Measurements from ENCODE around the gene TEX29. TPM values are rescaled to one million over a fixed set of nuclear protein-coding genes. Genes with fewer than 3 reads are reported as not detected.

TEX29 gene
- total RNA-seq, 4 donors from 2014 or later: 2.4 TPM; not detected in 3

DNA sequence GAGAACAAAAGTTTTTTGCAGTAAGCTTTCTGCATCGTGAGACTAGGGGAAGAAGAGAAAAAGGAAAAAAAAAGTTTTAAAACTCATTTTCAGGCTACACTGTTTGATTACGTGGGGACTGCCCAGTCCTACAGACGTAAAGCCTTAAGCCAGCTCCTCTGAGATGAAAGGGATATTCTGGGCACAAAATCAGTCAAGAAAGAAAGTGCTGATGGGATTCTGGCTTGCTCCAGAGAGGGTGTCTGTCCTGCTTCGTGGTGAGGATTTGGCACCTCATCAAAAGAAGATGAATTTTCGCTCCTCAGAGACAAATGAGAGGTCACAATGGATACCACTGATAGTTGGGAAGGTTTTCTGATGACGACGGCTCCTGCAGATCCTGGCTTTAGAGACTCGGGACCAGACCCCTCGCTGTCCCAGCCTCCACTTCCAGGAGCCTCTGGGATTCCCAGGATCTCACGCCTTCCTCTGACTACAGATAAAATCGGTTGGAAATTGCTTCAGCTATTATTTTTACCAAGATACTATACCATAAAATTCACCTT lies 9.7 kb downstream of the TEX29 start:
- no peak for TF ChIP-seq EP300 (IDR thresholded peaks at IDR 0.05)
- no peak for TF ChIP-seq POLR2A (IDR thresholded peaks at IDR 0.05)
- TF ChIP-seq, protein P1, sequence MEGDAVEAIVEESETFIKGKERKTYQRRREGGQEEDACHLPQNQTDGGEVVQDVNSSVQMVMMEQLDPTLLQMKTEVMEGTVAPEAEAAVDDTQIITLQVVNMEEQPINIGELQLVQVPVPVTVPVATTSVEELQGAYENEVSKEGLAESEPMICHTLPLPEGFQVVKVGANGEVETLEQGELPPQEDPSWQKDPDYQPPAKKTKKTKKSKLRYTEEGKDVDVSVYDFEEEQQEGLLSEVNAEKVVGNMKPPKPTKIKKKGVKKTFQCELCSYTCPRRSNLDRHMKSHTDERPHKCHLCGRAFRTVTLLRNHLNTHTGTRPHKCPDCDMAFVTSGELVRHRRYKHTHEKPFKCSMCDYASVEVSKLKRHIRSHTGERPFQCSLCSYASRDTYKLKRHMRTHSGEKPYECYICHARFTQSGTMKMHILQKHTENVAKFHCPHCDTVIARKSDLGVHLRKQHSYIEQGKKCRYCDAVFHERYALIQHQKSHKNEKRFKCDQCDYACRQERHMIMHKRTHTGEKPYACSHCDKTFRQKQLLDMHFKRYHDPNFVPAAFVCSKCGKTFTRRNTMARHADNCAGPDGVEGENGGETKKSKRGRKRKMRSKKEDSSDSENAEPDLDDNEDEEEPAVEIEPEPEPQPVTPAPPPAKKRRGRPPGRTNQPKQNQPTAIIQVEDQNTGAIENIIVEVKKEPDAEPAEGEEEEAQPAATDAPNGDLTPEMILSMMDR (IDR thresholded peaks at IDR 0.05): no peak
- H3K9me3 ChIP-seq: peaks cover 0 to 7% (median 0%) of the 10 kb centered on the region in 4 donors
- H3K4me3 ChIP-seq: no peak overlapping the region
- H3K27ac ChIP-seq: no peak overlapping the region
- no peaks in the 10 kb centered on the region for H3K27me3 ChIP-seq
- 65 to 75% methylated on average over 11 of the region's 11 CpGs for WGBS, 2 donors
- H3K4me1 ChIP-seq: no peaks in the 10 kb centered on the region
- no peak for DNase-seq (ENCODE audit: low spot score in 2 of 2)
- H3K36me3 ChIP-seq: peaks cover 0 to 19% (median 0%) of the 10 kb centered on the region in 3 donors

DNA sequence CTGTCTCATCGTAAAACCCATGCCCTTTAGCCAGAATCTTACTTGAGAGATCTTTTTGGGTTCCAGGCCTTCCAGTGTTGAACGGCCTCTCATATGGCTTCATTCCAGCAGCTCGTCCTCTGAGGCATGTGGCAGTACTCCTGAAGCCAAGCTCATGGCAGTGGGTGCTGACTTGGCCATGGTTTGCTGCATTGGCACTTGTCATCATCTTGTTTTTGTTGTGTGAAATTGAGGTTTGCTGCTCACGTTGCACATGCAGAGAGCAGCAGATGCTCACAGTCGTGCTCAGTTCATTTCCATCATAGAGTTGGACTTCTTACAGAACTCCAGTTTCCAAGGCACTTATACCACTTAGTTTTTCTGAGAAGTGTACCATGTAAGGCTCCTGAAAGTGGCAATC lies 14.9 kb downstream of the TEX29 start:
- TF ChIP-seq POLR2A (IDR thresholded peaks at IDR 0.05): no peak
- TF ChIP-seq, protein P1 (IDR thresholded peaks at IDR 0.05): no peak
- TF ChIP-seq EP300 (IDR thresholded peaks at IDR 0.05): no peak
- 76% methylated on average over 5 of the region's 5 CpGs for WGBS, 2 donors
- no peak for DNase-seq (ENCODE audit: low spot score in 2 of 2)

DNA sequence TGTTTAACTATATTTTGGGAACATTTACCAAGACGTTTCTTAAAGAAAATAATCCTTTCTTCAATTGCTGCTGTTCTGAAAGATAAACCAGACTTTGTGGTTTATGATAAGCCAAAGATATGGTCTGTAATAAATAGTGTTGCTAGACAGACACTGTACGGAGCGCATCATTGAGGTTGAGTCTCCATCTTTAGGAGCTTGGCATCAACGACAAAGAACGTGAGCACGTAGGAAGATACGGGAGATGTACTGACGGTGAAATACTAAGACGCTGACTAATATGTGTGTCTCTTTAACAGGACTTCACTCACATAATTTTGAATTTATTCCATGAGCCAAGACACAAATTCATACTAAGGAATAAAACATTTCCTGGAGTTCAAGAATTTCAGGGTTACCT lies 16.2 kb downstream of the TEX29 start:
- peaks cover 0 to 8% (median 0%) of the 10 kb centered on the region in 3 donors for H3K36me3 ChIP-seq
- WGBS, 2 donors: 87 to 90% methylated on average over 9 of the region's 9 CpGs
- DNase-seq (ENCODE audit: low spot score in 2 of 2): no peak
- no peaks in the 10 kb centered on the region for H3K27me3 ChIP-seq
- peaks cover 0 to 7% (median 0%) of the 10 kb centered on the region in 4 donors for H3K9me3 ChIP-seq
- H3K4me3 ChIP-seq: no peak overlapping the region
- H3K4me1 ChIP-seq: no peaks in the 10 kb centered on the region
- H3K27ac ChIP-seq: no peak overlapping the region
- TF ChIP-seq POLR2A (IDR thresholded peaks at IDR 0.05) (no peak), EP300 (IDR thresholded peaks at IDR 0.05) (no peak)
- TF ChIP-seq, protein P1 (IDR thresholded peaks at IDR 0.05): no peak

More for the DNA sequence above, 14.9 kb downstream of the TEX29 start:
- peaks cover 0 to 8% (median 0%) of the 10 kb centered on the region in 3 donors for H3K36me3 ChIP-seq
- H3K4me1 ChIP-seq: no peaks in the 10 kb centered on the region
- no peak overlapping the region for H3K4me3 ChIP-seq
- H3K27me3 ChIP-seq: no peaks in the 10 kb centered on the region
- peaks cover 0 to 7% (median 0%) of the 10 kb centered on the region in 4 donors for H3K9me3 ChIP-seq
- H3K27ac ChIP-seq: no peak overlapping the region

DNA sequence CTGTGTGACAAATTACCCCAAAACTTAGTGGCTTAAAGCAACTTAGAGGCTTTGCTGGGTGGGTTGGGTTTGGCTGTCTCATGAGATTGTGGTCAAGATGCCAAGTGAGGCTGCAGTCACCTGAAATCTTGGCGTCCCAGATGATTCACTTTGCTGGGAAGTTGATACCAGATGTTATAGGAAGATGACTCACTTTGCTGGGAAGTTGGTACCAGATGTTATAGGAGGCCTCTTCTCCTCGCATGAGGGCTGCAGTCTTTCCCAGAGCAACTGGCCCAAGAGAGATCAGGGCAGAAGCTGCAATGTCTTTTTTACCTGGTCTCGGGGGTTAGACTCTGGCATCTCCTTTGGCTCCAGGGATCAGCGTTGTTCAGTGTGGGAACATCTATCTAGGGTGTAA lies 16.8 kb downstream of the TEX29 start:
- Histone ChIP-seq H3K36me3 (peaks cover 0 to 8% (median 0%) of the 10 kb centered on the region in 3 donors), H3K9me3 (peaks cover 0 to 7% (median 0%) of the 10 kb centered on the region in 4 donors), H3K4me3 (no peak overlapping the region), H3K27me3 (no peaks in the 10 kb centered on the region), H3K4me1 (no peaks in the 10 kb centered on the region), H3K27ac (no peak overlapping the region)
- TF ChIP-seq POLR2A (IDR thresholded peaks at IDR 0.05) (no peak), EP300 (IDR thresholded peaks at IDR 0.05) (no peak)
- TF ChIP-seq, protein P1 (IDR thresholded peaks at IDR 0.05): no peak
- DNase-seq (ENCODE audit: low spot score in 2 of 2): no peak
- 87 to 92% methylated on average over 4 of the region's 4 CpGs for WGBS, 2 donors

DNA sequence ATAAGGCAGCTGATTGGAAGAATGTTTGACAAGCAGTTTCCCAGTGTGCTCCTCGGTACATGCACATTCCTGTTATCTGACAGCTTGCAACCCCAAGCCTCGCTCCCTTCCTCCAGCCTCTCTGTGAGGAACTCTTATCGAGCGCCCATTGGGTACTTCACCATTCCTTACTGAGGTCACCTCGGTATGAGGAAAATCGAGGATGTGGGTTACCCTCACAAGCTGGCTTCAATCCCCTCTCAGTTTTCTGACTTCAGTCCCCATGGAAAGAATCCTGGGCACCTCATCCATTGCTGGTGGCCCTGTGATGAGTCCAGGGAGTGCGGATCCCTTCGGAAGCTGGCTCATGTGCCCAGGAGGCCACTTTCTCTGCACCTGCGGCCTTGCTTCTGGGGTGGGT lies 17.3 kb downstream of the TEX29 start:
- Histone ChIP-seq H3K4me3 (no peak overlapping the region), H3K27ac (no peak overlapping the region), H3K9me3 (peaks cover 0 to 7% (median 0%) of the 10 kb centered on the region in 4 donors), H3K4me1 (no peaks in the 10 kb centered on the region), H3K27me3 (no peaks in the 10 kb centered on the region), H3K36me3 (peaks cover 0 to 10% (median 0%) of the 10 kb centered on the region in 3 donors)
- 94 to 95% methylated on average over 9 of the region's 9 CpGs for WGBS, 2 donors
- TF ChIP-seq EP300 (IDR thresholded peaks at IDR 0.05) (no peak), POLR2A (IDR thresholded peaks at IDR 0.05) (no peak)
- TF ChIP-seq, protein P1 (IDR thresholded peaks at IDR 0.05): no peak
- DNase-seq (ENCODE audit: low spot score in 2 of 2): no peak
